ENCODE data around the gene FAM53B.

FAM53B gene

DNA sequence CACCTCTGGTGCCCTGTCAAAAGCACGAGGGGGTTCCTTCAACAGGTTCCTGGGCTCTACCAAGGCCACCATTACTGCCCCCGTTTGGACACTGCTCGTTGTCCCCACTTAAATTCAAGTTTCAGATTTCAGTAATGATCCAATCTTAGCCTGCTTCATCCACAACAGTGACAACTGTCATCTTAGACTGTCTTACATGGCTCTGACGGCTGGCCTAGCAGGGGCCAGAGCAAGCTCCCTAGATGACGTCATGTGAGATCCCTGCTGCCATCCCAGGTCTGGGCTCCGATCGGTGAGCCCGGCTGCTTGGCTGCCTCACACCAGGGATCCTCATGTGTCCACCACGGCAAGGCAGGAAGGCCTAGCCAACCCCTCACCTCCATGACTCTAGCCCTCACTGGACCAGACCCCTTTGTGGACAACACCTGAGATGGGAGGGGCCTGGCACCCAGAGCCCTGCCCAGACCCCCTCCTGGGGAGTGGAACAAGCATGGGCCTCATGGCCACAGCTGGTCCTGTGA is 82.5 kb downstream of the FAM53B start:
- Histone ChIP-seq H3K9me3 (ENCODE audit: low read length) (no peaks in the 10 kb centered on the region), H3K9ac (ENCODE audit: low read length) (no peak overlapping the region), H3K36me3 (ENCODE audit: insufficient read depth, low read length) (no peaks in the 10 kb centered on the region), H3K4me3 (ENCODE audit: low read depth in 1 of 2, low read length in 2 of 2) (no peak overlapping the region), H3K27me3 (ENCODE audit: control insufficient read depth in 1 of 2, insufficient read depth in 2 of 2, low read length in 2 of 2) (no peaks in the 10 kb centered on the region), H3K4me1 (ENCODE audit: insufficient read depth, low read length) (peaks cover 6% of the 10 kb centered on the region), H3K27ac (ENCODE audit: low read depth, low read length) (no peak overlapping the region)

GRCh38 chr10:124660404-124661125 is 83.6 kb downstream of the FAM53B start:
- Histone ChIP-seq H3K27me3 (ENCODE audit: control insufficient read depth in 1 of 2, insufficient read depth in 2 of 2, low read length in 2 of 2) (no peaks in the 10 kb centered on the region), H3K27ac (ENCODE audit: low read depth, low read length) (no peak overlapping the region), H3K4me1 (ENCODE audit: insufficient read depth, low read length) (peaks cover 6% of the 10 kb centered on the region), H3K9ac (ENCODE audit: low read length) (no peak overlapping the region), H3K9me3 (ENCODE audit: low read length) (no peaks in the 10 kb centered on the region), H3K4me3 (ENCODE audit: low read depth in 1 of 2, low read length in 2 of 2) (no peak overlapping the region), H3K36me3 (ENCODE audit: insufficient read depth, low read length) (no peaks in the 10 kb centered on the region)

- Histone ChIP-seq H3K27me3 (ENCODE audit: control insufficient read depth in 1 of 2, insufficient read depth in 2 of 2, low read length in 2 of 2) (no peaks in the 10 kb centered on the region), H3K4me3 (ENCODE audit: low read depth in 1 of 2, low read length in 2 of 2) (no peak overlapping the region), H3K9ac (ENCODE audit: low read length) (no peak overlapping the region), H3K4me1 (ENCODE audit: insufficient read depth, low read length) (peaks cover 6% of the 10 kb centered on the region), H3K9me3 (ENCODE audit: low read length) (no peaks in the 10 kb centered on the region), H3K36me3 (ENCODE audit: insufficient read depth, low read length) (peaks cover 6% of the 10 kb centered on the region), H3K27ac (ENCODE audit: low read depth, low read length) (no peak overlapping the region)
Measured at GRCh38 chr10:124659380-124659779, 84.8 kb downstream of the FAM53B start.

GRCh38 chr10:124658591-124659242 is 85.5 kb downstream of the FAM53B start:
- Histone ChIP-seq H3K27ac (ENCODE audit: low read depth, low read length) (no peak overlapping the region), H3K4me3 (ENCODE audit: low read depth in 1 of 2, low read length in 2 of 2) (no peak overlapping the region), H3K27me3 (ENCODE audit: control insufficient read depth in 1 of 2, insufficient read depth in 2 of 2, low read length in 2 of 2) (no peaks in the 10 kb centered on the region), H3K9ac (ENCODE audit: low read length) (no peak overlapping the region), H3K4me1 (ENCODE audit: insufficient read depth, low read length) (peaks cover 6% of the 10 kb centered on the region), H3K36me3 (ENCODE audit: insufficient read depth, low read length) (peaks cover 6% of the 10 kb centered on the region), H3K9me3 (ENCODE audit: low read length) (no peaks in the 10 kb centered on the region)

DNA sequence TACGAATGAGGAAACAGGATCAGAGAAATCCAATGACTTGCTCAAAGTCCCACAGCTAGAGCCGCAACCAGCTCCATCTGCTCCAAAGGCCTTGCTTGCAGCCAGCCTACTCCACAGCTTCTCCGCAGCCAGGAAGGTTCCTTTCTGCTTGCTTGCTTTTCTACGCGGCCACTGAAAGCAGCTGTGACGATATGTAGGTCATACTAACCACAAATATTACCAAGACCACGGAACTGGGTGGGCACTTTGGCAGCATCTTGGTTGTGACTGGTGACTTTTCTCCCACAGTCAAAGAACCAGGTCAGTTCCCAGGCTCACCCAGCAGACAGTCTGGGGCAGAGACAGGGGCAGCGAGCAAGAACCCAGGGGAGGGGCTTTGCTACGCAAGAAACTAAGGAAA is 86.4 kb downstream of the FAM53B start:
- H3K27ac ChIP-seq (ENCODE audit: low read depth, low read length): no peak overlapping the region
- no peak overlapping the region for H3K9ac ChIP-seq (ENCODE audit: low read length)

DNA sequence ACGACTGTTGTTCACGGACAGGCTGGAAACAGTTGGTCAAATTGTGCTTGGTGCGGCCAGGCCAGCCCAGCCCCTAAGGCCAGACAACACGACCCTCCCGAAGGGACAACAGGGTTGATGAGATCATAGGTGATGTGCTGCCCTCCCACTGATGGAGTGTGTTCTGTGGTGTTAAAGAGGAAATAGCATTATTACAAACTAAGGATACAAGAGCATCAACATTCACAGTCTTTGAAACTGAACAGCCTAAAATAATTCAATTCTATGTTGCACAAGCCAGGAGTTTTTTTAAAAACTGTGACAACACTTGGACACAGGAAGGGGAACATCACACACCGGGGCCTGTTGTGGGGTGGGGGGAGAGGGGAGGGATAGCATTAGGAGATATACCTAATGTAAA is 87.6 kb downstream of the FAM53B start:
- no peak overlapping the region for H3K4me3 ChIP-seq (ENCODE audit: low read depth in 1 of 2, low read length in 2 of 2)
- H3K36me3 ChIP-seq (ENCODE audit: insufficient read depth, low read length): peaks cover 6% of the 10 kb centered on the region
- H3K9ac ChIP-seq (ENCODE audit: low read length): no peak overlapping the region
- H3K9me3 ChIP-seq (ENCODE audit: low read length): no peaks in the 10 kb centered on the region
- H3K27me3 ChIP-seq (ENCODE audit: control insufficient read depth in 1 of 2, insufficient read depth in 2 of 2, low read length in 2 of 2): no peaks in the 10 kb centered on the region
- H3K4me1 ChIP-seq (ENCODE audit: insufficient read depth, low read length): no peaks in the 10 kb centered on the region
- H3K27ac ChIP-seq (ENCODE audit: low read depth, low read length): no peak overlapping the region

More for the DNA sequence above, 86.4 kb downstream of the FAM53B start:
- Histone ChIP-seq H3K36me3 (ENCODE audit: insufficient read depth, low read length) (peaks cover 6% of the 10 kb centered on the region), H3K9me3 (ENCODE audit: low read length) (no peaks in the 10 kb centered on the region), H3K4me1 (ENCODE audit: insufficient read depth, low read length) (no peaks in the 10 kb centered on the region), H3K27me3 (ENCODE audit: control insufficient read depth in 1 of 2, insufficient read depth in 2 of 2, low read length in 2 of 2) (no peaks in the 10 kb centered on the region), H3K4me3 (ENCODE audit: low read depth in 1 of 2, low read length in 2 of 2) (no peak overlapping the region)

DNA sequence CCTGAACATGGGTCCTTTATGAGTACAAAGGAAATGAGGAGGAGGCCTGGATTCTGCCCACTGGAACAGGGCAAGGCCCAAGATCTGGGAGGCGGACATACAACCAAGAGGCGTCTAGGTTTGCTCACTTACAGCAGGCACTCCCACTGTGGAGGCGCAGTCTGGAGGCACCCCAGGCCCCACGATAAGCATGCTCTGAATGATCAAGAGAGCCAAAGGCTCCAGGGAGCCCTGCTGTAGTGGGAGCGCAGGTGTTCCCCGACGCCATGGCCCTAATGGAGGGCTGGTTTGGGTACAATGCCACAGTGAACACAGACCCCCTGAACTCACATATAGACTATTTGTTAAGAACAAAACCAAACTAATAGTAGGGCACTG is 88.1 kb downstream of the FAM53B start:
- no peaks in the 10 kb centered on the region for H3K4me1 ChIP-seq (ENCODE audit: insufficient read depth, low read length)
- no peak overlapping the region for H3K4me3 ChIP-seq (ENCODE audit: low read depth in 1 of 2, low read length in 2 of 2)
- no peak overlapping the region for H3K27ac ChIP-seq (ENCODE audit: low read depth, low read length)
- H3K9ac ChIP-seq (ENCODE audit: low read length): no peak overlapping the region
- H3K9me3 ChIP-seq (ENCODE audit: low read length): no peaks in the 10 kb centered on the region
- H3K36me3 ChIP-seq (ENCODE audit: insufficient read depth, low read length): peaks cover 6% of the 10 kb centered on the region
- no peaks in the 10 kb centered on the region for H3K27me3 ChIP-seq (ENCODE audit: control insufficient read depth in 1 of 2, insufficient read depth in 2 of 2, low read length in 2 of 2)

DNA sequence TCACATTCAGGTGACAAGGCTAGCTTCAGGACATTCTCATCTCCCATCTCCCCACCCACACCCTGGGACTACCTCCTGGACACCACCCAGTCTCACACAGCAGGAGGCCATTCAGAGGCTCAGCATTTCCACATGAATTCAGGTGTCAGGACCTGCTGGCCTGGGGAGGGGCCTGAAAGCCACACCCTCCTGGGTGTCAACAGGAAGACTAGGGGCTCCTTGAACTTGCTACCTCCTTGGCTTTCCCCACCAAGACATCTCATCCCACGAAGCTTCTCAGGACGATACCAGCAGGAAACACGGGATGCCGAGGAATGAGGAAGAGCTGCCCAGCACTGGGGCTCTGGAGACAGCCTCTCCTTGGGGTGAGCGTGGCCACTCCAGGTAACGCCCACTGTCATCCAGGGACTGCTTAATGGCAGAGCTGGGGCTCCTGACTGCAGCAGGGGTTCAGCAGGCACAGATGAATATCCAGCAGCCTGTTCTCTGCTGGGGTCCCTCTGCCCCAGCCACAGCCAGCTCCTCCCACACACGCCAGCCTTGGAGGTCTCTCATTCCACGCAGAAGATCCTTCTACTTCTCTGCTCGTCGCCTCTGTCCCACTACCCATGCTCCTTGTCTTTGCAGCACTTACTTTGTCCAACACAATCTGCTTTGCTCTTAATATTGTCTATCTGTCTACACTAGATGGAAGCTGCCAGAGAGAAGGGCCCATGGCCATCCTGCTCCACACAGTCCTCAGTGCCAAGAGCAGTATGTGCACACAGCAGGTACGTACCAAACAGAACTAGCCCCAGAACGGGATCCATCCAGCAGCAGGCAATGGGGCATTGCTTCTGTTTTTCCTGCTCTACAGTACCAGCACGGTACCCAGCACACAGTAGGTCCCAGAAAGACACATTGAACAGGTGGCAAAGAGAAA is 88.7 kb downstream of the FAM53B start:
- Histone ChIP-seq H3K9me3 (ENCODE audit: low read length) (no peaks in the 10 kb centered on the region), H3K36me3 (ENCODE audit: insufficient read depth, low read length) (peaks cover 6% of the 10 kb centered on the region), H3K27me3 (ENCODE audit: control insufficient read depth in 1 of 2, insufficient read depth in 2 of 2, low read length in 2 of 2) (no peaks in the 10 kb centered on the region), H3K9ac (ENCODE audit: low read length) (no peak overlapping the region), H3K4me1 (ENCODE audit: insufficient read depth, low read length) (no peaks in the 10 kb centered on the region), H3K27ac (ENCODE audit: low read depth, low read length) (no peak overlapping the region), H3K4me3 (ENCODE audit: low read depth in 1 of 2, low read length in 2 of 2) (no peak overlapping the region)

DNA sequence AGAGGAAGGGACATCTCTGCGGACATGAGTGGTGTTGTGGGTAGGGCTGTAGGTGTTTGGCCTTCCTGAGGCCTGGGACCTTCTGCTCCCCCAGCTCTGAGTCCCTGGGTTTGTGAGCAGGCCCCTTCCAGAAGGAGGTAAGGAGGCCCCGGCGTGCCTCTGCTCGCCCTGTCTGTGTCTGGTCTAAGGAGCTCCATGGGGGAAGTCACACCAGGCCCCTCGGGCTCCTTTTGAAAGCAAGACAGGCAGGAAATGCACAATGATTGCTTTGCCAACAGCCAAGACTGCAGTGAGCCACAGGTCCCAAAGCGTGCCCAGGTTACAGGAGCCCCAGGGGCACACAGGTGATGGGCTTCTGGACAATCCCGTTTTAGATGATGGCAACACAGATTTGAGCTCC is 89.5 kb downstream of the FAM53B start:
- Histone ChIP-seq H3K27ac (ENCODE audit: low read depth, low read length) (no peak overlapping the region), H3K9ac (ENCODE audit: low read length) (no peak overlapping the region), H3K4me1 (ENCODE audit: insufficient read depth, low read length) (peaks cover 1% of the 10 kb centered on the region), H3K36me3 (ENCODE audit: insufficient read depth, low read length) (peaks cover 6% of the 10 kb centered on the region), H3K27me3 (ENCODE audit: control insufficient read depth in 1 of 2, insufficient read depth in 2 of 2, low read length in 2 of 2) (no peaks in the 10 kb centered on the region), H3K9me3 (ENCODE audit: low read length) (no peaks in the 10 kb centered on the region), H3K4me3 (ENCODE audit: low read depth in 1 of 2, low read length in 2 of 2) (no peak overlapping the region)

DNA sequence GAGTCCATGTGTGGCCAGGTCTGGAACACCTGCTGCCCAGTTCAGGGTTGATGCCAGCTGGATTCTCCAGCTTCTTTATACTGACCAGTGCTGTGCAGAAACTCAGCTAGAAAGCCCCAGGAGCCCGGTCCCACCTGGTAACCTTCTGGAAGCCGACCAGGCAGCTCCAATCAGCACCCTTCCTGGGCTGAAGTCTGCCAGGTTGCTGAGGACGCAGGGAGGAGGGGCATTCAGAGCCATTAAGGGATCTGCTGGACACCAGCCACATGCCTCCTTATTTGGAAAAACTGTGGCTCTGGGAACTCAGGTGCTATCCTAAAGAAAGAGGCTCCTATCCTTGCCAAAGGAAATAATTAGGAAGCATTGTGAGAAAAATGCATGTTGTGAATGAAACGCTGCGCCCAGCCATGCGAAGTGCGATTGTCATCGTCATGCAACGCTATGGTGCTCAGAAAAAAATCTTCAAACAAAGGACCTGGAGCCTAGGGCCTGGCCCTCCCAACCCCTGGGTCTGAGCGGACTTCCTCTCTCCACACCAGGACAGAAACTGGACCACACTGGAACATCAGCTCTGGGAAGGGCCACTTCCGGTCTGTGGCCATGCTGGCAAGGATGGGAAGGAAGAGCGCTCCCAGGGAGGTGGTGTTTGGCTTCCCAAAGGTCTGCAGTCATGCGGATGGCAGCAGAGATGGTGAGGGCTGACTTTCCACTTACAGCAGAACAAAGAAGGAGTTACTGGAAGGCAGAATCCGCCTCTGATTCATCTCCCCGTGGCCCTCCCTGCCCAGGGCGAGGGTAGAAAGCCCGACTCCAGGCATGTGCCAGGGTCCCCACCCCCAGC is 90.1 kb downstream of the FAM53B start:
- peaks cover 6% of the 10 kb centered on the region for H3K36me3 ChIP-seq (ENCODE audit: insufficient read depth, low read length)
- H3K4me3 ChIP-seq (ENCODE audit: low read depth in 1 of 2, low read length in 2 of 2): no peak overlapping the region
- H3K27me3 ChIP-seq (ENCODE audit: control insufficient read depth in 1 of 2, insufficient read depth in 2 of 2, low read length in 2 of 2): no peaks in the 10 kb centered on the region
- H3K4me1 ChIP-seq (ENCODE audit: insufficient read depth, low read length): peaks cover 8% of the 10 kb centered on the region
- no peak overlapping the region for H3K9ac ChIP-seq (ENCODE audit: low read length)
- no peaks in the 10 kb centered on the region for H3K9me3 ChIP-seq (ENCODE audit: low read length)
- H3K27ac ChIP-seq (ENCODE audit: low read depth, low read length): no peak overlapping the region
